ENCODE data around the gene PLPPR4. TPM values are rescaled to one million over a fixed set of nuclear protein-coding genes. Genes with fewer than 3 reads are reported as not detected.

PLPPR4 gene, protein sequence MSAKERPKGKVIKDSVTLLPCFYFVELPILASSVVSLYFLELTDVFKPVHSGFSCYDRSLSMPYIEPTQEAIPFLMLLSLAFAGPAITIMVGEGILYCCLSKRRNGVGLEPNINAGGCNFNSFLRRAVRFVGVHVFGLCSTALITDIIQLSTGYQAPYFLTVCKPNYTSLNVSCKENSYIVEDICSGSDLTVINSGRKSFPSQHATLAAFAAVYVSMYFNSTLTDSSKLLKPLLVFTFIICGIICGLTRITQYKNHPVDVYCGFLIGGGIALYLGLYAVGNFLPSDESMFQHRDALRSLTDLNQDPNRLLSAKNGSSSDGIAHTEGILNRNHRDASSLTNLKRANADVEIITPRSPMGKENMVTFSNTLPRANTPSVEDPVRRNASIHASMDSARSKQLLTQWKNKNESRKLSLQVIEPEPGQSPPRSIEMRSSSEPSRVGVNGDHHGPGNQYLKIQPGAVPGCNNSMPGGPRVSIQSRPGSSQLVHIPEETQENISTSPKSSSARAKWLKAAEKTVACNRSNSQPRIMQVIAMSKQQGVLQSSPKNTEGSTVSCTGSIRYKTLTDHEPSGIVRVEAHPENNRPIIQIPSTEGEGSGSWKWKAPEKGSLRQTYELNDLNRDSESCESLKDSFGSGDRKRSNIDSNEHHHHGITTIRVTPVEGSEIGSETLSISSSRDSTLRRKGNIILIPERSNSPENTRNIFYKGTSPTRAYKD
- total RNA-seq (not detected), polyA plus RNA-seq (not detected)

DNA sequence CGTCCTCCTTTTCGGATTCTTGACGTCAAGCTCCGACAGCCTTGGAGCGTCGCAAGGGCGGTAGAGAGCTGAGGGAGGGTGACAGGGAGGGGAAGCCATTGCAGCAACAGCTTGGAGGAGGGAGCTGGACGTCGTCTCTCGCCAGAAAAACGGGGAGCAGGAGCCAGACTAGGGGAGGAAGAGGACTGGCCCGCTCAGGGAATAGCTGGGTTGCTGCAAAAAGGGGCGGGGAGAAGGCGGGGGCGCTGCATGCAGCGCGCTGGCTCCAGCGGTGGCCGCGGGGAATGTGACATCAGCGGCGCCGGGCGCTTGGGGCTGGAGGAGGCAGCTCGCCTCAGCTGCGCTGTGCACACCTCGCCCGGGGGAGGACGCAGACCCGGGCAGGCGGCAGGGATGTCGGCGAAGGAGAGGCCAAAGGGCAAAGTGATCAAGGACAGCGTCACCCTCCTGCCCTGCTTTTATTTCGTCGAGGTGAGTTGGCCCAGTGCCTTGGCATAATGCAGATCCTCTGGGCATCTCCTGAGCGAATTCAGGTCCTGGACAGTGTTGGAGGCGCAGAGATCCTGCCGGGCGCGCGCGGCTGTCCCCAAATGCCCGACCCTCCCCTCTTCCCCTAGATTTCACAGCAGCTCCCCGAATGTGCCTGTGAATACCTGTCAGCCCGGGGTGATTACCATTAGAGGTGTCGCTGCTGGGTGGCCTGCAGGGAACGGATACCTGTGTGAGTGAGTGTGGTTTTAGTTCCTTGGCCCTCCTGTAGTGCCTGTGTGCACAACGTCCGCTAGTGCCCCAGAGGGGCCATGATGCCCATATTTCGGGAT, at the start of gene PLPPR4:
PLPPR4 (plus strand) TSS at position 292 of the 821 bp plus-strand sequence; CDS start at position 394, 102 bp downstream.
- H3K27me3 ChIP-seq (ENCODE audit: control insufficient read depth, insufficient read depth, low read length), result peaks cover 15% of the 10 kb centered on the region
- peaks cover 22% of the 10 kb centered on the region for H3K27me3 Mint-ChIP-seq
- no peak within 1 kb of the TSS for H3K27ac Mint-ChIP-seq
- peaks cover 0 to 2% (median 0%) of the 10 kb centered on the region in 4 donors for H3K4me1 Mint-ChIP-seq
- ATAC-seq (ENCODE audit: low read depth in 2 of 2) (no peak), DNase-seq (no peak)
- no peaks in the 10 kb centered on the region for H3K36me3 ChIP-seq (ENCODE audit: control insufficient read depth, insufficient read depth, low read length)
- H3K36me3 Mint-ChIP-seq, result no peaks in the 10 kb centered on the region
- no peak within 1 kb of the TSS for H3K4me3 ChIP-seq (ENCODE audit: low read depth, low read length)
- H3K4me1 ChIP-seq (ENCODE audit: control insufficient read depth, insufficient read depth, low read length, poor library complexity, severe bottlenecking), result no peaks in the 10 kb centered on the region
- no peak within 1 kb of the TSS for H3K4me3 Mint-ChIP-seq
- no peaks in the 10 kb centered on the region for H3K9me3 ChIP-seq (ENCODE audit: control insufficient read depth in 2 of 2, low read length in 2 of 2)
- H3K27ac ChIP-seq (ENCODE audit: insufficient read depth, low read length, poor library complexity, severe bottlenecking), result no peak within 1 kb of the TSS
- peaks cover 0 to 6% (median 3%) of the 10 kb centered on the region in 7 donors for H3K9me3 Mint-ChIP-seq

DNA sequence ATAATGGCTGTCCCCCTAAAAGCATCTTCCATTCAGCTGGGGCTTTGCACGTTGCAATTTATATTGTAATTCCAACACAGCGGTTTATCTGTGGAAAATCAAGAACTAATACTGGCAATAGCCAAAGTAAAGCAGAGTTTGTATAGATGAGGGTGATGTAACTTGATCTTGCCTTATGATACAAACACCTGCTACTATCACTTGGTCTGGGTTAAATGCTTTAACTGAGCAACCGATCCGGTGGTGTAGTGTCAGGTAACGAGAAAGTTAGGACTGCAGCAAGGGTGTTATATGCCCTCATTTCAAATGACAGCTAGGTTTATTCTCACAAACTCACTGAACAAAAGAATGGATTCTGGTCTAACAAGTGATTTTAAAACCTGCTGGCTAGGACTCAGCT, 47.3 kb upstream of the PLPPR4 start:
- no peak overlapping the region for H3K4me3 Mint-ChIP-seq
- H3K36me3 Mint-ChIP-seq, result no peaks in the 10 kb centered on the region
- Histone ChIP-seq H3K9me3 (ENCODE audit: control insufficient read depth in 2 of 2, low read length in 2 of 2) (no peaks in the 10 kb centered on the region), H3K36me3 (ENCODE audit: control insufficient read depth, insufficient read depth, low read length) (no peaks in the 10 kb centered on the region), H3K27me3 (ENCODE audit: control insufficient read depth, insufficient read depth, low read length) (no peaks in the 10 kb centered on the region), H3K27ac (ENCODE audit: insufficient read depth, low read length, poor library complexity, severe bottlenecking) (no peak overlapping the region), H3K4me1 (ENCODE audit: control insufficient read depth, insufficient read depth, low read length, poor library complexity, severe bottlenecking) (no peaks in the 10 kb centered on the region), H3K4me3 (ENCODE audit: low read depth, low read length) (no peak overlapping the region)
- H3K27me3 Mint-ChIP-seq, result no peaks in the 10 kb centered on the region
- ATAC-seq (ENCODE audit: low read depth in 2 of 2), result no peak
- DNase-seq, result no peak
- H3K27ac Mint-ChIP-seq, result no peak overlapping the region
- H3K9me3 Mint-ChIP-seq, result peaks cover 0 to 4% (median 1%) of the 10 kb centered on the region in 7 donors
- H3K4me1 Mint-ChIP-seq, result no peaks in the 10 kb centered on the region

DNA sequence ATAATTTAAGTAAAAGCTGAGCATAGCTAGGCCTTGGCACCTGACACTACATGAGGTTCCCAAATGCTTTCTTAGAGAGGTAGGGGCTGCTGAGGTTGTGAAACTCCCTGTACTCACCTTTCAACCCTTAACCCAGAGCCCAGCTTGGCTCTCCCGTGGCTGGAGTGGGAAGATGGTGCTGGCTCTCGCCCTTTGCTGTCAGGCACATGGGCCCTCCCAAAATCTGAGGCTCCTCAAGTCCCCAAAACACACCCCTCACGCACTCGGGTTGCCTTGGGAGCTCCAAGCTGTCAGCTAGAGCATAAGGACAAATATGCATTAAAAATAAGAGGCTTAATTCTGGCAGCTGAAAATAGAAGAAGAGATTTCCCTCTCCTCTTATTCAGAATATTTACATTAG, 46.7 kb upstream of the PLPPR4 start:
- no peak for ATAC-seq (ENCODE audit: low read depth in 2 of 2)
- Mint-ChIP-seq H3K9me3 (peaks cover 0 to 4% (median 1%) of the 10 kb centered on the region in 7 donors), H3K4me3 (no peak overlapping the region), H3K27me3 (no peaks in the 10 kb centered on the region), H3K27ac (no peak overlapping the region), H3K4me1 (no peaks in the 10 kb centered on the region), H3K36me3 (no peaks in the 10 kb centered on the region)
- Histone ChIP-seq H3K36me3 (ENCODE audit: control insufficient read depth, insufficient read depth, low read length) (no peaks in the 10 kb centered on the region), H3K4me1 (ENCODE audit: control insufficient read depth, insufficient read depth, low read length, poor library complexity, severe bottlenecking) (no peaks in the 10 kb centered on the region), H3K9me3 (ENCODE audit: control insufficient read depth in 2 of 2, low read length in 2 of 2) (no peaks in the 10 kb centered on the region), H3K27me3 (ENCODE audit: control insufficient read depth, insufficient read depth, low read length) (no peaks in the 10 kb centered on the region), H3K27ac (ENCODE audit: insufficient read depth, low read length, poor library complexity, severe bottlenecking) (no peak overlapping the region), H3K4me3 (ENCODE audit: low read depth, low read length) (no peak overlapping the region)
- DNase-seq, result no peak

DNA sequence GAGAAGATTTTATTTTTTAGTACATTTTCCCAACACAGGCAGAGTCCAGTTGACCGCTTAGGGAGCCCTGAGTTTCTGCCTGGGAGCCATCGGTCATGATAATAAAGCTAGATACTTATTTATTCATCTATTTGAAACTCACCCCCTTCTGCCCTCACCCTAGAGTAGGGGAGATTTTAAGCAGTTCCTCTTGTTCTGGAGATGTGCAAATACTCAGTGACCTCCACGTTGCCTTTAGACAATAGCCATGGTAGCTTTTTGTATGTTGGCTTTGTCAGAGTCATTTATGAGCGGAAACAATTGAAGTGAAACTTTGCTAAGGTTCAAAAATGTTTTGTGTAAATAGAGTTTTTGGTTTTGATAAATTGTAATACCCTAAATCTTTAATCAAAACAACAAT, 45.7 kb upstream of the PLPPR4 start:
- Histone ChIP-seq H3K27me3 (ENCODE audit: control insufficient read depth, insufficient read depth, low read length) (no peaks in the 10 kb centered on the region), H3K4me1 (ENCODE audit: control insufficient read depth, insufficient read depth, low read length, poor library complexity, severe bottlenecking) (no peaks in the 10 kb centered on the region), H3K27ac (ENCODE audit: insufficient read depth, low read length, poor library complexity, severe bottlenecking) (no peak overlapping the region), H3K36me3 (ENCODE audit: control insufficient read depth, insufficient read depth, low read length) (no peaks in the 10 kb centered on the region), H3K9me3 (ENCODE audit: control insufficient read depth in 2 of 2, low read length in 2 of 2) (no peaks in the 10 kb centered on the region), H3K4me3 (ENCODE audit: low read depth, low read length) (no peak overlapping the region)
- no peaks in the 10 kb centered on the region for H3K27me3 Mint-ChIP-seq
- H3K27ac Mint-ChIP-seq, result no peak overlapping the region
- H3K4me1 Mint-ChIP-seq, result no peaks in the 10 kb centered on the region
- H3K9me3 Mint-ChIP-seq, result peaks cover 0 to 4% (median 1%) of the 10 kb centered on the region in 7 donors
- no peaks in the 10 kb centered on the region for H3K36me3 Mint-ChIP-seq
- no peak overlapping the region for H3K4me3 Mint-ChIP-seq
- DNase-seq, result no peak
- ATAC-seq (ENCODE audit: low read depth in 2 of 2), result no peak

DNA sequence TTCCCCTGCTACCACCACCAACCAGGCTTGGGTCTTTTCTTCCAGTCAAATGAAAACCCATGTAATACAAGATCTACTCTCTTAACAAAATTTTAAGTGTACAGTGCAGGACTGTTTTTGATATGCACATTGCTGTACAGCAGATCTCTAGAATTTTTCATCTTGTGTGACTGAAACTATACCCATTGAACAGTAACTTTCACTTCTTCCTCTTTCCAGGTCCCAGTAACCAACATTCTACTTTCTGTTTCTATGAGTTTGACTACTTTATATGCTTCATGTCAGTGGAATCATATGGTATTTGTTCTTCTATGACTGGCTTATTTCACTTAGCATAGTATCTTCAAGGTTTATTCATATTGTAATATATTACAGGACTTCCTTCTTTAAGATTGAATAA, 45.3 kb upstream of the PLPPR4 start:
- Histone ChIP-seq H3K27me3 (ENCODE audit: control insufficient read depth, insufficient read depth, low read length) (no peaks in the 10 kb centered on the region), H3K36me3 (ENCODE audit: control insufficient read depth, insufficient read depth, low read length) (no peaks in the 10 kb centered on the region), H3K9me3 (ENCODE audit: control insufficient read depth in 2 of 2, low read length in 2 of 2) (no peaks in the 10 kb centered on the region), H3K4me1 (ENCODE audit: control insufficient read depth, insufficient read depth, low read length, poor library complexity, severe bottlenecking) (no peaks in the 10 kb centered on the region), H3K4me3 (ENCODE audit: low read depth, low read length) (no peak overlapping the region), H3K27ac (ENCODE audit: insufficient read depth, low read length, poor library complexity, severe bottlenecking) (no peak overlapping the region)
- no peak overlapping the region for H3K27ac Mint-ChIP-seq
- DNase-seq, result no peak
- H3K9me3 Mint-ChIP-seq, result peaks cover 0 to 4% (median 1%) of the 10 kb centered on the region in 7 donors
- H3K36me3 Mint-ChIP-seq, result no peaks in the 10 kb centered on the region
- H3K4me3 Mint-ChIP-seq, result no peak overlapping the region
- no peak for ATAC-seq (ENCODE audit: low read depth in 2 of 2)
- no peaks in the 10 kb centered on the region for H3K27me3 Mint-ChIP-seq
- H3K4me1 Mint-ChIP-seq, result no peaks in the 10 kb centered on the region

DNA sequence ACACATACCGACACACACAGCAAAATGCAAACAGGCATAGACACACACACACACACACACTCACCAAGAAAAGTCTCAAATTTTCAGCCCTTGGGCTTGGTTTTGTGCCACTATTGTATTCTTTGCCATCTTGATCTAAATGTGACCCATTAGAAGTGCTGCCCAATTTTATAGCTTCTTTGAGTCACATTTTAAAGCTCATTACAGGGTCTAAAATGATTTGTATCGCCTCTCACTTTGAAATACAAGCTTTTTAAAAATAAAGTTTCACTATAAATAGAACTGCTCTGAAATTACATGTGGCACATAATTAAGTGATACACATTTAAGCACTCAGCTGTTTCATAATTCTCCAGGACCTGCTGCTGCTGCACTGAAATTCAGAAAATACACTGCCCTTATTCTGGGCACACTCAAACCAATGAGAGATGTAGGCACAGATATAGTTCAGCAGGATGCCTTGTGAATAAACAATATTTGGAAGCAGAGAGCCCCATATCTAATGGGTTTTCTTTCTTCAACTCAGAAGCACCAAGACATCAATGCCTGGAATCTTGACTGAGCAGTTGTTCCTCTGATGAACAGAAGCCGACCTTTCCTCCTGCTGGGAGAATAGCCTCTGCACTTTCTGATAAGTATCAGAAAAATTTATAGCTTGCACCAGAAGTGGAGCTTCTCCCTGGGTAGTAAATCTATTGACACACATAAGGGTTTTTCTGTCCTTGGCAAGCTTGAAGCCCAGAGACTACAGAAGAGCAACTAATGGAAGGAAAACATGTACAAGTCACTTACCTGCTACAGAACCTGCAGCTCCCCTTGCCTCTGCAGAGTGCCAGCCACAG, 37.0 kb upstream of the PLPPR4 start:
- Mint-ChIP-seq H3K27me3 (no peaks in the 10 kb centered on the region), H3K27ac (no peak overlapping the region), H3K9me3 (peaks cover 0 to 1% (median 0%) of the 10 kb centered on the region in 7 donors), H3K4me3 (no peak overlapping the region), H3K4me1 (no peaks in the 10 kb centered on the region), H3K36me3 (no peaks in the 10 kb centered on the region)
- H3K4me1 ChIP-seq (ENCODE audit: control insufficient read depth, insufficient read depth, low read length, poor library complexity, severe bottlenecking), result no peaks in the 10 kb centered on the region
- no peak overlapping the region for H3K4me3 ChIP-seq (ENCODE audit: low read depth, low read length)
- DNase-seq (no peak), ATAC-seq (ENCODE audit: low read depth in 2 of 2) (no peak)
- no peaks in the 10 kb centered on the region for H3K27me3 ChIP-seq (ENCODE audit: control insufficient read depth, insufficient read depth, low read length)
- H3K27ac ChIP-seq (ENCODE audit: insufficient read depth, low read length, poor library complexity, severe bottlenecking), result no peak overlapping the region
- no peaks in the 10 kb centered on the region for H3K36me3 ChIP-seq (ENCODE audit: control insufficient read depth, insufficient read depth, low read length)
- no peaks in the 10 kb centered on the region for H3K9me3 ChIP-seq (ENCODE audit: control insufficient read depth in 2 of 2, low read length in 2 of 2)

DNA sequence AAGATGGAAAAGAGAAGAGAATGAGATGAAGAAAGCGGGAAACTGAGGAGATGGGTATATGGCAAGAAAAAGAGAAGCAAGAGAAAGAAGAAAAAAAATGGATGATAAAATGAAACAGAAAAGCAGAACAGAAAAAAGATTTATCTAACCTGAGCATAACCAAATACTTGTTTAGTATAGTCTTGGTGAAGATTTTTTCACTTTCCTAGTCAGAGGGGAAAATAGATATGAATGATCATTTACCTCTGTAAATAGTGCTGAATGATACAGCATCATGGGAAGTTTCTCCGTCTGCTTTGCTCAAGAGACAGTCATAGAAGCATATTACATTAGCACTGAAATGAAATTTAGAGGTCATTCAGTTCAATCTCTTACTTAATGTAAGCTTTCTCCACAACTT, 36.1 kb upstream of the PLPPR4 start:
- no peaks in the 10 kb centered on the region for H3K36me3 Mint-ChIP-seq
- no peak overlapping the region for H3K4me3 ChIP-seq (ENCODE audit: low read depth, low read length)
- H3K4me3 Mint-ChIP-seq, result no peak overlapping the region
- no peak for DNase-seq
- H3K27ac ChIP-seq (ENCODE audit: insufficient read depth, low read length, poor library complexity, severe bottlenecking), result no peak overlapping the region
- H3K4me1 Mint-ChIP-seq, result no peaks in the 10 kb centered on the region
- H3K27me3 ChIP-seq (ENCODE audit: control insufficient read depth, insufficient read depth, low read length), result no peaks in the 10 kb centered on the region
- H3K4me1 ChIP-seq (ENCODE audit: control insufficient read depth, insufficient read depth, low read length, poor library complexity, severe bottlenecking), result no peaks in the 10 kb centered on the region
- H3K36me3 ChIP-seq (ENCODE audit: control insufficient read depth, insufficient read depth, low read length), result no peaks in the 10 kb centered on the region
- ATAC-seq (ENCODE audit: low read depth in 2 of 2), result no peak
- no peak overlapping the region for H3K27ac Mint-ChIP-seq
- peaks cover 0 to 1% (median 0%) of the 10 kb centered on the region in 7 donors for H3K9me3 Mint-ChIP-seq
- no peaks in the 10 kb centered on the region for H3K27me3 Mint-ChIP-seq
- no peaks in the 10 kb centered on the region for H3K9me3 ChIP-seq (ENCODE audit: control insufficient read depth in 2 of 2, low read length in 2 of 2)
